ENCODE measurements around the gene SMOC1. TPM values are rescaled to one million over a fixed set of nuclear protein-coding genes. Genes with fewer than 3 reads are reported as not detected.

The SMOC1 gene
- total and polyA plus RNA-seq, 9 of the 15 experiments (the other 6 are each of a cell fraction or from before 2014, with no cell fraction given), result 0.04 TPM; not detected in 8

GRCh38 chr14:69916396-69916795 lies 37.2 kb downstream of the SMOC1 start (continued):
- TF ChIP-seq, protein P1, sequence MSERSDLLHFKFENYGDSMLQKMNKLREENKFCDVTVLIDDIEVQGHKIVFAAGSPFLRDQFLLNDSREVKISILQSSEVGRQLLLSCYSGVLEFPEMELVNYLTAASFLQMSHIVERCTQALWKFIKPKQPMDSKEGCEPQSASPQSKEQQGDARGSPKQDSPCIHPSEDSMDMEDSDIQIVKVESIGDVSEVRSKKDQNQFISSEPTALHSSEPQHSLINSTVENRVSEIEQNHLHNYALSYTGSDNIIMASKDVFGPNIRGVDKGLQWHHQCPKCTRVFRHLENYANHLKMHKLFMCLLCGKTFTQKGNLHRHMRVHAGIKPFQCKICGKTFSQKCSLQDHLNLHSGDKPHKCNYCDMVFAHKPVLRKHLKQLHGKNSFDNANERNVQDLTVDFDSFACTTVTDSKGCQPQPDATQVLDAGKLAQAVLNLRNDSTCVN (CRISPR knock-in tag; IDR thresholded peaks at IDR 0.05), result no peak

DNA sequence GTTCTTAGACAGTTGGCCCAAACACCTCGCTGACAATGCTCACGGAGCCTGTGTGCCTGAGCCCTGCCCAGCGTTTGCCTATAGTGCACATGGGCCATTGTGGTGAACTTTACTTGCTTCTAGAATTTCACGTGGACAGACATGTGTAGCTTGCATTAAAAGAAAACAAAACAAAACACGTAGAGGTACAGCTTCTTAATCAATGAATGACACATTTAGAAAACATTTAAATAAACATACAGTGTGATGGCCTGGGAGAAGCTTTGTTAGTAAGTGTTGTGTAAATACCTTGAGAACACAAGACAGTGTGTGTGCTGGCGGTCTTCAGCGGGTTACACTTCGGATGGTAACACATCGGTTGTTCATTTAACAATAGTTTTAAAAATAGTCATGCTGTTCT lies 38.1 kb downstream of the SMOC1 start:
- FAIRE-seq, result no peak
- BruUV-seq (replicated peaks), result no TSS peak
- TF ChIP-seq BACH1 (tag; IDR thresholded peaks at IDR 0.05) (no peak), GATAD2B (IDR thresholded peaks at IDR 0.05; ENCODE audit: borderline replicate concordance) (no peak), SETDB1 (IDR thresholded peaks at IDR 0.05; ENCODE audit: low read length) (no peak), ZNF696 (CRISPR knock-in tag; conservative IDR thresholded peaks at IDR 0.05) (no peak), ELF2 (CRISPR knock-in tag; IDR thresholded peaks at IDR 0.05) (no peak), EGR1 (conservative IDR thresholded peaks at IDR 0.05) (no peak), MECOM (CRISPR knock-in tag; IDR thresholded peaks at IDR 0.05) (no peak), STAT5B (CRISPR knock-in tag; IDR thresholded peaks at IDR 0.05) (no peak), TEAD2 (tag; IDR thresholded peaks at IDR 0.05) (no peak), HDAC6 (IDR thresholded peaks at IDR 0.05; ENCODE audit: low read depth, low read length) (no peak)
- TF ChIP-seq, protein P2, sequence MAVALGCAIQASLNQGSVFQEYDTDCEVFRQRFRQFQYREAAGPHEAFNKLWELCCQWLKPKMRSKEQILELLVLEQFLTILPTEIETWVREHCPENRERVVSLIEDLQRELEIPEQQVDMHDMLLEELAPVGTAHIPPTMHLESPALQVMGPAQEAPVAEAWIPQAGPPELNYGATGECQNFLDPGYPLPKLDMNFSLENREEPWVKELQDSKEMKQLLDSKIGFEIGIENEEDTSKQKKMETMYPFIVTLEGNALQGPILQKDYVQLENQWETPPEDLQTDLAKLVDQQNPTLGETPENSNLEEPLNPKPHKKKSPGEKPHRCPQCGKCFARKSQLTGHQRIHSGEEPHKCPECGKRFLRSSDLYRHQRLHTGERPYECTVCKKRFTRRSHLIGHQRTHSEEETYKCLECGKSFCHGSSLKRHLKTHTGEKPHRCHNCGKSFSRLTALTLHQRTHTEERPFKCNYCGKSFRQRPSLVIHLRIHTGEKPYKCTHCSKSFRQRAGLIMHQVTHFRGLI (CRISPR knock-in tag; IDR thresholded peaks at IDR 0.05), result no peak
- TF ChIP-seq, protein P3, sequence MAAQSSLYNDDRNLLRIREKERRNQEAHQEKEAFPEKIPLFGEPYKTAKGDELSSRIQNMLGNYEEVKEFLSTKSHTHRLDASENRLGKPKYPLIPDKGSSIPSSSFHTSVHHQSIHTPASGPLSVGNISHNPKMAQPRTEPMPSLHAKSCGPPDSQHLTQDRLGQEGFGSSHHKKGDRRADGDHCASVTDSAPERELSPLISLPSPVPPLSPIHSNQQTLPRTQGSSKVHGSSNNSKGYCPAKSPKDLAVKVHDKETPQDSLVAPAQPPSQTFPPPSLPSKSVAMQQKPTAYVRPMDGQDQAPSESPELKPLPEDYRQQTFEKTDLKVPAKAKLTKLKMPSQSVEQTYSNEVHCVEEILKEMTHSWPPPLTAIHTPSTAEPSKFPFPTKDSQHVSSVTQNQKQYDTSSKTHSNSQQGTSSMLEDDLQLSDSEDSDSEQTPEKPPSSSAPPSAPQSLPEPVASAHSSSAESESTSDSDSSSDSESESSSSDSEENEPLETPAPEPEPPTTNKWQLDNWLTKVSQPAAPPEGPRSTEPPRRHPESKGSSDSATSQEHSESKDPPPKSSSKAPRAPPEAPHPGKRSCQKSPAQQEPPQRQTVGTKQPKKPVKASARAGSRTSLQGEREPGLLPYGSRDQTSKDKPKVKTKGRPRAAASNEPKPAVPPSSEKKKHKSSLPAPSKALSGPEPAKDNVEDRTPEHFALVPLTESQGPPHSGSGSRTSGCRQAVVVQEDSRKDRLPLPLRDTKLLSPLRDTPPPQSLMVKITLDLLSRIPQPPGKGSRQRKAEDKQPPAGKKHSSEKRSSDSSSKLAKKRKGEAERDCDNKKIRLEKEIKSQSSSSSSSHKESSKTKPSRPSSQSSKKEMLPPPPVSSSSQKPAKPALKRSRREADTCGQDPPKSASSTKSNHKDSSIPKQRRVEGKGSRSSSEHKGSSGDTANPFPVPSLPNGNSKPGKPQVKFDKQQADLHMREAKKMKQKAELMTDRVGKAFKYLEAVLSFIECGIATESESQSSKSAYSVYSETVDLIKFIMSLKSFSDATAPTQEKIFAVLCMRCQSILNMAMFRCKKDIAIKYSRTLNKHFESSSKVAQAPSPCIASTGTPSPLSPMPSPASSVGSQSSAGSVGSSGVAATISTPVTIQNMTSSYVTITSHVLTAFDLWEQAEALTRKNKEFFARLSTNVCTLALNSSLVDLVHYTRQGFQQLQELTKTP (IDR thresholded peaks at IDR 0.05; ENCODE audit: low read depth in 1 of 2, partially characterized antibody in 2 of 2), result no peak
- TF ChIP-seq, protein P4, sequence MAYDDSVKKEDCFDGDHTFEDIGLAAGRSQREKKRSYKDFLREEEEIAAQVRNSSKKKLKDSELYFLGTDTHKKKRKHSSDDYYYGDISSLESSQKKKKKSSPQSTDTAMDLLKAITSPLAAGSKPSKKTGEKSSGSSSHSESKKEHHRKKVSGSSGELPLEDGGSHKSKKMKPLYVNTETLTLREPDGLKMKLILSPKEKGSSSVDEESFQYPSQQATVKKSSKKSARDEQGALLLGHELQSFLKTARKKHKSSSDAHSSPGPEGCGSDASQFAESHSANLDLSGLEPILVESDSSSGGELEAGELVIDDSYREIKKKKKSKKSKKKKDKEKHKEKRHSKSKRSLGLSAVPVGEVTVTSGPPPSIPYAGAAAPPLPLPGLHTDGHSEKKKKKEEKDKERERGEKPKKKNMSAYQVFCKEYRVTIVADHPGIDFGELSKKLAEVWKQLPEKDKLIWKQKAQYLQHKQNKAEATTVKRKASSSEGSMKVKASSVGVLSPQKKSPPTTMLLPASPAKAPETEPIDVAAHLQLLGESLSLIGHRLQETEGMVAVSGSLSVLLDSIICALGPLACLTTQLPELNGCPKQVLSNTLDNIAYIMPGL (CRISPR knock-in tag; IDR thresholded peaks at IDR 0.05), result no peak

More for the DNA sequence above, 38.1 kb downstream of the SMOC1 start:
- Histone ChIP-seq H3K36me3 (ENCODE audit: control insufficient read depth, insufficient read depth, low read length) (no peaks in the 10 kb centered on the region), H3K27me3 (ENCODE audit: control insufficient read depth in 2 of 2, insufficient read depth in 2 of 2, low read length in 2 of 2) (peaks cover 0 to 1% of the 10 kb centered on the region in 2 experiments; a peak in 1 of 5 replicates), H3K79me2 (ENCODE audit: control insufficient read depth, insufficient read depth, low read length) (no peaks in the 10 kb centered on the region), H3K9me1 (ENCODE audit: control insufficient read depth, insufficient read depth, low read length) (no peaks in the 10 kb centered on the region), H3K4me2 (ENCODE audit: insufficient read depth, low read length) (no peak overlapping the region), H3K9me3 (replicated peaks; ENCODE audit: control insufficient read depth, insufficient read depth, low read depth, low read length) (no peaks in the 10 kb centered on the region), H3K4me3 (no peak overlapping the region), H4K20me1 (replicated peaks; ENCODE audit: control insufficient read depth, insufficient read depth, low read length) (no peaks in the 10 kb centered on the region), H3K4me1 (replicated peaks in 1 of 2; ENCODE audit: control insufficient read depth in 2 of 2, insufficient read depth in 2 of 2, low read length in 2 of 2) (no peaks in the 10 kb centered on the region), H3K9ac (ENCODE audit: insufficient read depth in 1 of 2, low read depth in 2 of 2, low read length in 2 of 2) (no peak overlapping the region), H3K27ac (ENCODE audit: extremely low read depth, low read depth, low read length) (no peak overlapping the region), H2AFZ (ENCODE audit: low read depth, low read length) (no peak overlapping the region)
- no peak for DNase-seq (ENCODE audit: extremely low read depth in 1 of 4, low spot score in 3 of 4)
- ChIA-PET CTCF (ENCODE audit: low intra/inter-chr PET ratio) (no interaction called here), POLR2A (no interaction called here)
- WGBS (ENCODE audit: insufficient coverage, low coverage, missing lambda C conversion rate), result 0% methylated on average over 9 of the region's 9 CpGs
- ATAC-seq, result no peak
- intact Hi-C loops (cut with micrococcal nuclease), result no loop called here
- in situ Hi-C loops (cut with MboI), result no loop called here
